Duodenal mucosa (tissue), 2 donors: ENCODE data around the gene POFUT2.

Experiments
- H3K27ac ChIP-seq: one replicate; pipeline ENCODE4 v1.7.0; 2013; ENCODE audit warnings: low read depth, low read length
- H3K27me3 ChIP-seq, 2 donors: one replicate each; pipeline ENCODE4 v1.7.0; 2013; ENCODE audit warnings: low read length in 2 of 2, control low read depth in 1 of 2; ENCODE audit not compliant: insufficient read depth in 2 of 2, control insufficient read depth in 1 of 2
- H3K36me3 ChIP-seq, 2 donors: one replicate each; pipeline ENCODE4 v1.7.0; 2013; ENCODE audit warnings: low read length in 2 of 2, control low read depth in 1 of 2; ENCODE audit not compliant: insufficient read depth in 2 of 2, control insufficient read depth in 1 of 2
- H3K4me1 ChIP-seq, 2 donors: one replicate each; pipeline ENCODE4 v1.7.0; 2013; ENCODE audit warnings: low read length in 2 of 2, control low read depth in 1 of 2; ENCODE audit not compliant: insufficient read depth in 2 of 2, control insufficient read depth in 1 of 2
- H3K4me3 ChIP-seq, 2 donors: one replicate each; pipeline ENCODE4 v1.7.0; 2013; ENCODE audit warnings: low read length in 2 of 2, low read depth in 1 of 2
- H3K9ac ChIP-seq, 2 donors: one replicate each; pipeline ENCODE4 v1.7.0; 2013; ENCODE audit warnings: low read length in 2 of 2, low read depth in 1 of 2
- H3K9me3 ChIP-seq, 2 donors: one replicate each; pipeline ENCODE4 v1.7.0; 2013; ENCODE audit warnings: low read length in 2 of 2, control low read depth in 1 of 2; ENCODE audit not compliant: control insufficient read depth in 1 of 2

Gene POFUT2

GRCh38 chr21:45282283-45283034 lies 5.2 kb downstream of the POFUT2 start:
- H3K4me3 ChIP-seq = no peak overlapping the region
- no peak overlapping the region for H3K27ac ChIP-seq
- H3K9me3 ChIP-seq = no peaks in the 10 kb centered on the region
- H3K9ac ChIP-seq = no peak overlapping the region
- H3K4me1 ChIP-seq = peaks cover 0 to 5% of the 10 kb centered on the region in 2 donors
- no peaks in the 10 kb centered on the region for H3K27me3 ChIP-seq
- peaks cover 45 to 77% of the 10 kb centered on the region in 2 donors for H3K36me3 ChIP-seq

GRCh38 chr21:45281411-45282282 lies 6.0 kb downstream of the POFUT2 start:
- no peaks in the 10 kb centered on the region for H3K27me3 ChIP-seq
- H3K9me3 ChIP-seq = no peaks in the 10 kb centered on the region
- no peak overlapping the region for H3K9ac ChIP-seq
- H3K4me3 ChIP-seq = no peak overlapping the region
- peaks cover 0 to 4% of the 10 kb centered on the region in 2 donors for H3K4me1 ChIP-seq
- H3K27ac ChIP-seq = no peak overlapping the region
- peaks cover 46 to 85% of the 10 kb centered on the region in 2 donors for H3K36me3 ChIP-seq

DNA sequence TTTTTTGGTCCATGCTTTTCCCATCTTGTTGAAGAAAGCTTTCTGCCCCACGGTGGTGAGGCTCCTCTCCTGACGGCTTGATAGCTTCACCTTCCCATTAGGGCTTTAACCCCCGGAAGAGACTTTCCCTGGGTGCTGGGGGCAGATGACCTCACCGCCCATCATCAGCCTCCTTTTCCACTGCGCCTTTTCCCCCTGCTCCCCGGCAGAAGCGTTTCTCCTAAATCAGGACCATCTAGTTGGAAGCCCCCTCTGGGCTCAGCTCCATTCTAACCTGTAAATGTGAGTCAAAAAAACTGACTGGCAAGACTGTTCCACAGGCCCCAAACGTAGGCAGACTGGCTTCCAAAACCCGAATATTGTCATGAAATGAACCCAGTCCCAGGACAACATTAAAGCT lies 6.7 kb downstream of the POFUT2 start:
- Histone ChIP-seq H3K9ac (no peak overlapping the region), H3K27ac (no peak overlapping the region), H3K36me3 (peaks cover 52 to 88% of the 10 kb centered on the region in 2 donors), H3K27me3 (no peaks in the 10 kb centered on the region), H3K9me3 (no peaks in the 10 kb centered on the region), H3K4me1 (no peaks in the 10 kb centered on the region), H3K4me3 (no peak overlapping the region)

DNA sequence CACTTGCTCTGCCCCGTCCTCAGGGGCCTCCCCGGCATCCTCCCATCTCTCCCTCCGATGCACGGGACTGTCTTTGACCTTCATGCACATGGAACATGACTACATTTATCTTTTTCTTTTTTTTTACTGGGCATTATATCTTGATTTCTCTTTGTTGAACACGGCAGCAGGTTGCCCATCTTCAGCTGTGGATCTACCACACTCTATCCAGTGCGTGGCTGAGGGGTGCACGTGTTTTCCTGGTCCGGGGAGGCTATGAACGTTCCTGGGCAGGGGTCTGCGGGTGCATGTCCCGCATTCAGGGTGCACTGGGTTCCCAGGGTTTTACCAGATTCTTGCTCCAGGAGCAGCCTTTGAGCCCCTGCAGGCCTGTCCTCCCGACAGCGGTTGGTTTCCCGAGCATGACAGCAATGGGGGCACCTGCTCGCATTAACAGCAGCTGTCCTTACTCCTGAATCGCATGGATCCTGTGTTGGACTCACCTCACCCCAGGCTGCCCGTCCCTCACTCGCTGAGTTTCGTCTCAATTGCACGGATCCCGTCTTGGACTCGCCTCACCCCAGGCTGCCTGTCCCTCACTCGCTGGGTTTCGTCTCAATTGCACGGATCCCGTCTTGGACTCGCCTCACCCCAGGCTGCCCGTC lies 7.4 kb downstream of the POFUT2 start:
- H3K4me1 ChIP-seq = no peaks in the 10 kb centered on the region

GRCh38 chr21:45279446-45280177 lies 8.1 kb downstream of the POFUT2 start:
- Histone ChIP-seq H3K27ac (no peak overlapping the region), H3K9ac (no peak overlapping the region), H3K36me3 (peaks cover 42 to 86% of the 10 kb centered on the region in 2 donors), H3K27me3 (no peaks in the 10 kb centered on the region), H3K4me3 (no peak overlapping the region), H3K9me3 (no peaks in the 10 kb centered on the region), H3K4me1 (no peaks in the 10 kb centered on the region)

More for the DNA sequence above, 7.4 kb downstream of the POFUT2 start:
- Histone ChIP-seq H3K27me3 (no peaks in the 10 kb centered on the region), H3K4me3 (no peak overlapping the region), H3K36me3 (peaks cover 49 to 86% of the 10 kb centered on the region in 2 donors), H3K9me3 (no peaks in the 10 kb centered on the region), H3K27ac (no peak overlapping the region), H3K9ac (no peak overlapping the region)

DNA sequence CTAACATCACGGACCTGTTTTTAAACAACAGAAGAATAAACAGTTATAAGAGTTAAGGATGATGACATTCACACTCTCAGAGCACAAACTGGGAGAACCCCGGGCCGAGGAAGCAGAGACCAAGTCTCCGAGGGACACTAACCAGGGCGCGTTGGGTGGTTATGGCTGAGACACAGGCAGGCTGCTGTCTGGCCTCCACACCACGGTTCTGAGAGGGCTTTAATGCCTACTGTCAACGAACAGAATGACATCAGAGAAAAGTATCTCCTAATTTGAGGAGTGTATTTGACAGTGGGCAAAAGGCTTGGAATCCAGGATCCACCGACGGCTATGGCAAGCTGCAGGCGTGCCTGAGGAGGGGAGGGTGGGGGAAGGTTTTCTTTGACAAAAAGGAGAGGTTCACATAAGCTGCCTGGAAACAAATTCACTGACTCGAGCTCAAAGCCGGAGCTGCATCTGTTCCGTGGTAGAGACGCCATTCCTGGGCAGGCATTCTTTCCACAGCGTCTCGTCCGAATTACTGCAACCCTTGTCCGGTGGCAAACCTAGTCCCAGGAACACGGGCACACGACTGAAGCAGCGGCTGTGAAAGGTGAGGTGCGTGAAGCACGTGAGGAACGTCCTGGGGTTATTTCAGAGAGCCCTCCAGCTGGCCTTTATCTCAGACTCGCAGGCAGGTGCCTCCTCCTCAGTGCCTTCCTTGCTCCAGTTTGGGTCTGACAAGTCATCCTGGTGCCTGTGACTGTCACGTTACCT lies 9.4 kb downstream of the POFUT2 start:
- Histone ChIP-seq H3K27ac (no peak overlapping the region), H3K9me3 (no peaks in the 10 kb centered on the region), H3K4me1 (no peaks in the 10 kb centered on the region), H3K27me3 (no peaks in the 10 kb centered on the region), H3K9ac (no peak overlapping the region), H3K4me3 (no peak overlapping the region), H3K36me3 (peaks cover 34 to 88% of the 10 kb centered on the region in 2 donors)

DNA sequence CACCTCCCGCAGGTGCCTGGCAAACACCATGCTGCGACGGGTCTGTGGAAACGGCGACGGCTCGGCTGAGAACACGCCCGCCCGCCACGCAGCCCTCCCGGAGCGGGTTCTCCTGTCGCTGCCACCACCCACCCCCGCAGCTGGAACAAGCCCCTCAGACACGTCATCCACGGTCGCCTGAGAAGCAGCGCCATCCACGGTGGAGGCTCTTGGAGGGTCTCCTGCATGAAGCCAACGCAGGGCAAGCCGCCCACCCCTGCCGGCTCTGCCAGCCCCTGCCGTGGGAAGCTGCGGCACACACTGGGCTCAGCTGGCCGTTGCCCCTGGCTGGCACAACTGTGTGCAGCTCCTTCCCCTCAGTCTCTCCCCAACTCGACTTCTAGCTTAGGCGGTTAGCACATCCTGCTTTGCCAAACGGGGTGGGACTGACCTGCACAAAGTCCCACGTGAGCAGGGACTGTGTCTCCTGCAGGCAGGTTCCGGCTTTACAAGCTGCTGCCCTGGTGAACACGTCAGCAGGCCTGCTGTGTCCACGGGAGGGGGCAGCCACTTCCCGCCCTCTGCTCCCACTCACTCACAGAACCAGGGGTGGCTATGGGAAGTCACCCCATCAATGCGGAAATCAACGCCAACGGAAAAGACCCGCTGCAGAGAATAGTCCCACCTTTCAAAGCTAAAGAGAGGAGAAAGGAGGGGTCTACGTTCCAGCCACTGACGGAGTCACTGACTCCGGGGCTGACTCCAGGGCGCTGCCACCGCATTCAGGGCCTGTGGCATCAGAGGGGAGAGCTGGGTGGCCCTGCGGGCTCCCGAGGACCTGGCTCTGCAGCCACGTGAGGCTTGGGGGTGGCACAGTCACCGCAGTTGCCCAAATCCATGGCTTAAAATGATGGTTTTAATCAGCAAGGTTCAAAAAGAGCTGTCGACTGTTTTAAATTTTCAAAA lies 10.3 kb downstream of the POFUT2 start:
- Histone ChIP-seq H3K4me1 (no peaks in the 10 kb centered on the region), H3K9ac (no peak overlapping the region), H3K9me3 (no peaks in the 10 kb centered on the region), H3K27me3 (no peaks in the 10 kb centered on the region), H3K27ac (no peak overlapping the region), H3K36me3 (peaks cover 33 to 83% of the 10 kb centered on the region in 2 donors), H3K4me3 (no peak overlapping the region)

GRCh38 chr21:45276596-45276995 lies 11.1 kb downstream of the POFUT2 start:
- Histone ChIP-seq H3K27ac (no peak overlapping the region), H3K36me3 (peaks cover 26 to 82% of the 10 kb centered on the region in 2 donors), H3K9ac (no peak overlapping the region), H3K4me1 (no peaks in the 10 kb centered on the region), H3K27me3 (no peaks in the 10 kb centered on the region), H3K9me3 (peaks cover 4 to 5% of the 10 kb centered on the region in 2 donors), H3K4me3 (no peak overlapping the region)
